BLaER1 treated with 17β-estradiol and CSF1 and Interleukin-3, amounts not matched to agents 10 nM and 100 nM (cell line): ENCODE results near the gene ASCC2.

Experiments
- H3K27ac ChIP-seq, 11 experiments: shearing (Covaris generic); formaldehyde crosslinking; 2 replicates each; pipeline ENCODE4 v1.8.1; 2022
- H3K27me3 ChIP-seq, 11 experiments: shearing (Covaris generic); formaldehyde crosslinking; 2 replicates each; pipeline ENCODE4 v1.8.1; 2022
- H3K36me3 ChIP-seq, 11 experiments: shearing (Covaris generic); formaldehyde crosslinking; 2 replicates each; pipeline ENCODE4 v1.8.1; 2022
- H3K4me1 ChIP-seq, 10 experiments: shearing (Covaris generic); formaldehyde crosslinking; 2 replicates each; pipeline ENCODE4 v1.8.1; 2022
- H3K4me2 ChIP-seq, 11 experiments: shearing (Covaris generic); formaldehyde crosslinking; 2 replicates each; pipeline ENCODE4 v1.8.1; 2022
- H3K4me3 ChIP-seq, 10 experiments: shearing (Covaris generic); formaldehyde crosslinking; 2 replicates each; pipeline ENCODE4 v1.8.1; 2022
- H3K9ac ChIP-seq, 11 experiments: shearing (Covaris generic); formaldehyde crosslinking; 2 replicates each; pipeline ENCODE4 v1.8.1; 2022
- H3K9me3 ChIP-seq, 11 experiments: shearing (Covaris generic); formaldehyde crosslinking; replicated peaks in 1 of 11; 2 replicates each; pipeline ENCODE4 v1.8.1; 2022
- H4K20me1 ChIP-seq, 11 experiments: shearing (Covaris generic); formaldehyde crosslinking; 2 replicates each; pipeline ENCODE4 v1.8.1; 2022
- Cebpa-rat ChIP-seq, 11 experiments: shearing (Covaris generic); IDR thresholded peaks; 2 replicates each; pipeline ENCODE4 v1.8.1; 2022

Gene ASCC2

DNA sequence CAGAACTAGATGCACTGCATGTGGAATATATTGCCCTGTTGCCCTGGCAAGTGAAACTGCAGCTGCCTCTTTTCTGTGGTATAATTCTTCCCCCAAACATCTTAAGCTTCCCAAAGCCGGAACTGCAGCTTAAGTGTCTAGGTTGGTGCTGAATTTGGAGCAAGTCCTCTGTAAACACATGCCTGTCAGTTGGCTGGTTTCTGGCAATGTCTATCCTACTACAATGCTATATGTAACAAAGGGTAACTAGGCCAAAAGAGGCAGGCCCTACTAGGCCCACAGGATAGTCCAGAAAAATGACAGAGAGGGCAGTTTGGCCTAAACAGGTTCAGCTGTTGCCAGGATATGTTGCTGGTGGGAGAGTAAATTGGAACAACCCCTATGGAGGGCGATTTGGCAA lies 27.9 kb downstream of the ASCC2 start:
- Histone ChIP-seq H3K27ac (no peak overlapping the region), H4K20me1 (peaks cover 0 to 6% (median 0%) of the 10 kb centered on the region in 11 experiments; a peak in 4 of 22 replicates), H3K4me3 (no peak overlapping the region), H3K4me1 (no peaks in the 10 kb centered on the region), H3K4me2 (no peak overlapping the region), H3K36me3 (peaks cover 97 to 100% (median 99%) of the 10 kb centered on the region in 11 experiments), H3K9me3 (no peaks in the 10 kb centered on the region), H3K27me3 (no peaks in the 10 kb centered on the region), H3K9ac (no peak overlapping the region)
- no peak for TF ChIP-seq Cebpa-rat (IDR thresholded peaks at IDR 0.05)

DNA sequence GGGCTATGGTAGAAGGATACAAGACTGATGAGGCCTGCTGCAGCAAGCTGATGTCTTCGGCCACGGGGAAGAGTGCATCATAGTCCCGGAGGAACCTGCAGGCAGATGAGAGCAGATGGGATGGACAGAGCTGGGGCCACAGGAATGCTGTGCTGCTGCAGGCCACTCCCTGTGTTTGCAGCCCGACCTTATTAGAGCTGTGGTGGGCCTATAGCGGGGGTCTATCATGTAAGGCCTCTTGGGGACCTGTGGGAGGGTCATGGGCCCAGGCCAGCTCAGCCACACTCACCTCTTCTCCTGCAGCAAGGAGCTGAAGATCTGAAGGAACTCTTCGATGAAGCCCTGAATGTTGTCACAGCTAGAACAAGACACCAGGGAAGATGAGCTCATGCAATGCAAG lies 31.9 kb downstream of the ASCC2 start:
- Histone ChIP-seq H3K27me3 (no peaks in the 10 kb centered on the region), H3K27ac (no peak overlapping the region), H4K20me1 (peaks cover 0 to 12% (median 0%) of the 10 kb centered on the region in 11 experiments; a peak in 5 of 22 replicates), H3K36me3 (peaks cover 95 to 100% (median 99%) of the 10 kb centered on the region in 11 experiments), H3K9me3 (no peaks in the 10 kb centered on the region), H3K4me2 (no peak overlapping the region), H3K4me3 (no peak overlapping the region), H3K9ac (no peak overlapping the region), H3K4me1 (peaks cover 3 to 10% (median 8%) of the 10 kb centered on the region in 10 experiments; a peak in 18 of 20 replicates)
- TF ChIP-seq Cebpa-rat (IDR thresholded peaks at IDR 0.05): no peak

DNA sequence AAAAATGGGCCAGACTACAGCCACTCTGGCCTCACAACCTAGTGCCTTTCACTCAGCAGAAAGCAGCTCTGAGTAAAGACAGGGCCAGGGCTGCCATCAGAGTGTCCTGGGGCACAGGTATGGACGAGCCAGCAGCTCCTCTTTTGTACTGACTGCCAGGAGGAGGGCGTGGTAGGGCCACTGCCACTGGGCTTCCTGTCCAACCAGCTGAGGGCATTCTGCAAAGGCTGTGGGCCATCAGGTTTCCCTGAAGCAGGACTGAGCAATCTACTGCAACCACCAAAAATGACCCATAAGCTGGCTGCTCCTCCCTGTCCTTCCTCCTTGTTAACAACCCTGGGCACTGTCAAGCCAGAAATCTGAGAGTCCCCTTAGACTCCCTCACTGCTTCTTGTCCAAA lies 33.1 kb downstream of the ASCC2 start:
- peaks cover 95 to 100% (median 99%) of the 10 kb centered on the region in 11 experiments for H3K36me3 ChIP-seq

DNA sequence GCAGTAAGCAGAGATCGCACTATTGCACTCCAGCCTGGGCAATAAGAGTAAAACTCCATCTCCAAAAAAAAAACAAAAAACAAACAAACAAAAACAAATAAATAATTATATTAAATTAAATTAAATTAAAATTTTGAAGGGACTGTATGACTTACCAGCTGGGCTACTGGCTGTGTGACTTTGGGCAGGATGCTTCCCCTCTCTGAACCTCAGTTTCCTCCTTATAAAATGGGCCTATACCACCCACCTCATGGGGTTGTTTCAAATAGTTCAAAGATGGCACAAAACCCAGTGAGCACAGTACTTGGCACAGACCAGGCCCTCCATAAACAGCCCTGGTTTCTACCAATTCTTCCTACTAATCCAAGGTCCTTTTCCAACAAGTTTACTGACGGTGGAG lies 34.9 kb downstream of the ASCC2 start:
- TF ChIP-seq Cebpa-rat (IDR thresholded peaks at IDR 0.05): no peak
- Histone ChIP-seq H3K4me1 (peaks cover 33 to 40% (median 38%) of the 10 kb centered on the region in 10 experiments), H3K27me3 (no peaks in the 10 kb centered on the region), H3K4me2 (no peak overlapping the region), H3K27ac (no peak overlapping the region), H3K9me3 (no peaks in the 10 kb centered on the region), H3K9ac (no peak overlapping the region), H3K4me3 (no peak overlapping the region), H3K36me3 (peaks cover 84 to 96% (median 89%) of the 10 kb centered on the region in 11 experiments), H4K20me1 (peaks cover 0 to 14% (median 0%) of the 10 kb centered on the region in 11 experiments; a peak in 8 of 22 replicates)

More for the DNA sequence above, 33.1 kb downstream of the ASCC2 start:
- Histone ChIP-seq H3K4me1 (peaks cover 15 to 22% (median 21%) of the 10 kb centered on the region in 10 experiments), H3K4me3 (no peak overlapping the region), H3K9me3 (no peaks in the 10 kb centered on the region), H4K20me1 (peaks cover 0 to 12% (median 0%) of the 10 kb centered on the region in 11 experiments; a peak in 5 of 22 replicates), H3K27ac (no peak overlapping the region), H3K4me2 (no peak overlapping the region), H3K9ac (no peak overlapping the region), H3K27me3 (no peaks in the 10 kb centered on the region)
- TF ChIP-seq Cebpa-rat (IDR thresholded peaks at IDR 0.05): no peak

DNA sequence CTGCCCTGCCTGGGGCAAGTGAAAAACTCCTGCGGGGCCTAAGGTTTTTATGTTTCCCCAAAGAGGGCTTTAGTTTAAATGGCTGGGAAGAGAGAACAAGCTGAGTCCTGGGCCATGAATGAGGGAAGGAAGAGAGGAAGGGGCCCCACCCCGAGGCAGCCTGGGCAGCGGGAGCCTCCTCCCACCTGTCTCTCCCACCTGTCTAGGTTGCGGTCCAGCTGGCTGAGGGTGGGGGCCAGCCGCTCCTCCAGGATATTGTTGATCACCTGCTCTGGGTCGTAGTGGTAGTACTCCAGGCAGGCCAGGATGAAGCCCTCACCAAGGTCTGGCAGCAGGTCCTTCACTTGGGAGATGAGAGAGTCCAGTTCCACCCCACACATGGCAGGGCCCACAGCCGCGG lies 36.3 kb downstream of the ASCC2 start:
- no peak overlapping the region for H3K4me3 ChIP-seq

DNA sequence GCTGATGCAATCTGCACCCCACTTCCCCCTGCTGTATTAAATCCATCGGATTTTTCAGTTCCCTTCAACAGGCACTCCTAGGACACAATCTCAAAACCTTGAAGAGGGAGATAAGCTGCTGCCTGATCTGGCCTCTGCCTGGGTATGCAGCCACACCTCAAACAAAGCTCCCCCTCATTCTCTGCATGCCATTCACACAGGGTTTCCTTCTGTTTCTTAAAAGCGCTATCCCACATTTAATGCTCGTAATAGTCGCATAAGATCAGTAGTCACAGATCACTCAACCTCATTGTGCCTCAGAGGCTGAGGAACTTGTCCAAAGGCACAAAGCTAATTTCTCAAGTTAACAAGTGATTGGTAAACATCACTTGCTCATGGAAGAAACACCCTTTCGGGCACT lies 36.9 kb downstream of the ASCC2 start:
- peaks cover 0 to 28% (median 12%) of the 10 kb centered on the region in 11 experiments; a peak in 10 of 22 replicates for H4K20me1 ChIP-seq
- peaks cover 52 to 60% (median 56%) of the 10 kb centered on the region in 10 experiments for H3K4me1 ChIP-seq
- H3K36me3 ChIP-seq: peaks cover 71 to 92% (median 84%) of the 10 kb centered on the region in 11 experiments
- TF ChIP-seq Cebpa-rat (IDR thresholded peaks at IDR 0.05): no peak
- no peak overlapping the region for H3K9ac ChIP-seq
- H3K27ac ChIP-seq: 0 out of 22 replicates have a peak overlapping the region, but pooled peaks of 2 of the 11 experiments have one; percentile 5 to 9
- peak overlapping the region in 6 of 11 experiments; percentile 19 to 97 (median 92); a peak in 4 of 22 replicates for H3K4me2 ChIP-seq
- no peaks in the 10 kb centered on the region for H3K9me3 ChIP-seq
- H3K27me3 ChIP-seq: no peaks in the 10 kb centered on the region
- H3K4me3 ChIP-seq: no peak overlapping the region

More for the DNA sequence above, 36.3 kb downstream of the ASCC2 start:
- no peaks in the 10 kb centered on the region for H3K27me3 ChIP-seq
- peaks cover 71 to 92% (median 84%) of the 10 kb centered on the region in 11 experiments for H3K36me3 ChIP-seq
- no peak for TF ChIP-seq Cebpa-rat (IDR thresholded peaks at IDR 0.05)
- peaks cover 47 to 54% (median 52%) of the 10 kb centered on the region in 10 experiments for H3K4me1 ChIP-seq
- H3K4me2 ChIP-seq: no peak overlapping the region
- peak overlapping the region in 2 of 11 experiments; percentile 7 to 8; a peak in 1 of 22 replicates for H3K9ac ChIP-seq
- H3K9me3 ChIP-seq: no peaks in the 10 kb centered on the region
- peak overlapping the region in 3 of 11 experiments; percentile 3 to 9 (median 5); a peak in 2 of 22 replicates for H3K27ac ChIP-seq
- H4K20me1 ChIP-seq: peaks cover 0 to 22% (median 7%) of the 10 kb centered on the region in 11 experiments; a peak in 10 of 22 replicates

DNA sequence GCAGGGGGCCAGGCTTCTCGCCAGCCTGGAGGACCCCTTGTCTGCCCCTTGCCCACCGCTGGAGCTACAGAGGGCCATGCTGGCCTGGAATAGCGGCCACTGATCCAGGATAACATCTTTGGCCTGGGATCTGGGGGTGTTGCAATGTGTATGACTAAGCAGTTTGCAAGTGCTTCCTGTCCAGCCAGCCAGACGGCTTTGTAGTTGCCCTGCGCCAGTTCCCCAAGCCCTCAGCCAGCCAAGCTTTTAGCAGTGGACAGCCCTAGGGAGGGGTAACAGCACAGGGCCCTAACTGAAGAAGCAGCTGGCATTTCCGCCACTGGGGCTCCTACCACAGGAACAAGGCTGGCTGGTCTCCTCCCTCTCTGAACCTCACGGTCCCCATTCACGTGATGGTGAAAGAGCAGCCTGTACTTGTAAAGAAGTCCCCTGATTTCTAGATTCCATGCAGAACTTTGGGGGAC lies 38.8 kb downstream of the ASCC2 start:
- Histone ChIP-seq H3K4me3 (peak overlapping the region in 8 of 10 experiments; percentile 8 to 43 (median 23); a peak in 12 of 20 replicates), H3K9me3 (no peaks in the 10 kb centered on the region), H3K4me1 (peaks cover 52 to 60% (median 57%) of the 10 kb centered on the region in 10 experiments), H4K20me1 (peaks cover 0 to 23% (median 12%) of the 10 kb centered on the region in 11 experiments; a peak in 9 of 22 replicates), H3K9ac (peak overlapping the region; percentile 35 to 73 (median 58); a peak in 19 of 22 replicates), H3K27ac (peak overlapping the region; percentile 68 to 86 (median 74)), H3K36me3 (peaks cover 71 to 92% (median 84%) of the 10 kb centered on the region in 11 experiments), H3K27me3 (no peaks in the 10 kb centered on the region), H3K4me2 (peak overlapping the region; percentile 89 to 99 (median 93))
- peak in 4 of 11 experiments; percentile 9 to 57 (median 50); a peak in 7 of 22 replicates for TF ChIP-seq Cebpa-rat (IDR thresholded peaks at IDR 0.05)

DNA sequence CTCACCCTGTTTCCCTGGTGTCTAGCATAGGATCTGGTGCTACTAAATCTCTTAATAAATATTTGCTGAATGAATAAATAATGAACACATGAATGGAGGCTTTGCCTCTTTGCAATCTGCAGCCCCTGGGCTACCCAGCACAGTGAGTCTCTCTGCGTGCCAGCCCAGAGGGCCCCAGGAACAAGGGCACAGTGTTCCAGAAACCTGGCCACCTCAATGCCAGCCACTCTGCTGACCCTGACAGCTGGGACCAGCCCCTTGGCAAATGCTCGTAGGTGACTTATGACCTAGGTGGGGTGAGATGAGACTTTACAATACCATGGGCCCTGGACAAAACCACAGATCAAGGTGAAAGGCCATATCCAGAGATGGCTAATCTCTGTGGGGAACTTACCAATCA lies 39.3 kb downstream of the ASCC2 start:
- H4K20me1 ChIP-seq: peaks cover 0 to 23% (median 12%) of the 10 kb centered on the region in 11 experiments; a peak in 9 of 22 replicates
- H3K27me3 ChIP-seq: no peaks in the 10 kb centered on the region
- peak overlapping the region; percentile 35 to 73 (median 58); a peak in 19 of 22 replicates for H3K9ac ChIP-seq
- TF ChIP-seq Cebpa-rat (IDR thresholded peaks at IDR 0.05): no peak
- H3K4me1 ChIP-seq: peaks cover 52 to 60% (median 57%) of the 10 kb centered on the region in 10 experiments
- H3K36me3 ChIP-seq: peaks cover 68 to 92% (median 81%) of the 10 kb centered on the region in 11 experiments
- no peaks in the 10 kb centered on the region for H3K9me3 ChIP-seq
- peak overlapping the region; percentile 68 to 86 (median 74) for H3K27ac ChIP-seq
- H3K4me2 ChIP-seq: peak overlapping the region; percentile 89 to 99 (median 93)
- peak overlapping the region in 8 of 10 experiments; percentile 8 to 43 (median 23); a peak in 9 of 20 replicates for H3K4me3 ChIP-seq

DNA sequence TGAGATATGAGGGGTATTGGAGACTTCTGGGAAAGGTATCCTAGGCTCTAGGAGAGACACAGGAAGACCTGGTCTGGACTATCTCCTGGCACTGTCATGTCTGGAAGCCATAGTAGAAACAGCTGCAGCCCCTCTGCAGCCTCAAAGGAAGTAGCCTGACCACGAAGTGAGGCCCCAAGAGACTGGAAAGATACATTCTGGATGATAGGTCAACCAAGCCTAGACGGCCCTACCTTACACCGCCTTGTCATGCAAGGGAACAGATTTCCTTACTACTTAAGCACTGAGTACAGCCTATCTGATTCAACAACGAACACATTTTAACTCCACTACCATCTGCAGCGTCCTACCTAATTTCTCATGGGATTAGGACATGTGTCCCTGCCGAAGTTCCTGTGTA lies 39.8 kb downstream of the ASCC2 start:
- peak overlapping the region; percentile 89 to 99 (median 93) for H3K4me2 ChIP-seq
- peaks cover 67 to 92% (median 81%) of the 10 kb centered on the region in 11 experiments for H3K36me3 ChIP-seq
- H3K4me1 ChIP-seq: peaks cover 52 to 60% (median 57%) of the 10 kb centered on the region in 10 experiments
- peak overlapping the region in 5 of 10 experiments; percentile 11 to 43 (median 23); a peak in 6 of 20 replicates for H3K4me3 ChIP-seq
- H3K9me3 ChIP-seq: no peaks in the 10 kb centered on the region
- peak overlapping the region; percentile 35 to 73 (median 58); a peak in 15 of 22 replicates for H3K9ac ChIP-seq
- peaks cover 0 to 23% (median 12%) of the 10 kb centered on the region in 11 experiments; a peak in 9 of 22 replicates for H4K20me1 ChIP-seq
- no peak for TF ChIP-seq Cebpa-rat (IDR thresholded peaks at IDR 0.05)
- H3K27me3 ChIP-seq: no peaks in the 10 kb centered on the region
- peak overlapping the region; percentile 68 to 86 (median 74); a peak in 21 of 22 replicates for H3K27ac ChIP-seq
